IPS-20b (cell line): ENCODE data around the gene KIAA0753.

Experiments used
- H3K27ac ChIP-seq: one replicate; pipeline ENCODE4 v1.5.1; 2013; ENCODE audit warnings: low read length
- H3K27me3 ChIP-seq: 2 replicates; pipeline ENCODE4 v1.6.1; 2013; ENCODE audit warnings: mild to moderate bottlenecking, low read length, inconsistent platforms; ENCODE audit not compliant: insufficient read depth
- H3K36me3 ChIP-seq: 2 replicates; pipeline ENCODE4 v1.6.1; 2013; ENCODE audit warnings: low read depth, mild to moderate bottlenecking, inconsistent platforms, low read length, moderate library complexity; ENCODE audit not compliant: insufficient read depth
- H3K4me1 ChIP-seq: 2 replicates; pipeline ENCODE4 v1.6.1; 2013; ENCODE audit warnings: mild to moderate bottlenecking, control low read depth, inconsistent platforms, low read length, moderate library complexity; ENCODE audit not compliant: insufficient read depth
- H3K4me3 ChIP-seq: 2 replicates; pipeline ENCODE4 v1.5.1; 2013; ENCODE audit warnings: mild to moderate bottlenecking, low read length, inconsistent platforms
- H3K9ac ChIP-seq: 2 replicates; pipeline ENCODE4 v1.6.1; 2013; ENCODE audit warnings: low read depth, mild to moderate bottlenecking, inconsistent platforms, low read length, moderate library complexity
- H3K9me3 ChIP-seq: 2 replicates; pipeline ENCODE4 v1.6.1; 2013; ENCODE audit warnings: mild to moderate bottlenecking, low read depth, low read length, inconsistent platforms; ENCODE audit not compliant: insufficient read depth

The KIAA0753 gene

DNA sequence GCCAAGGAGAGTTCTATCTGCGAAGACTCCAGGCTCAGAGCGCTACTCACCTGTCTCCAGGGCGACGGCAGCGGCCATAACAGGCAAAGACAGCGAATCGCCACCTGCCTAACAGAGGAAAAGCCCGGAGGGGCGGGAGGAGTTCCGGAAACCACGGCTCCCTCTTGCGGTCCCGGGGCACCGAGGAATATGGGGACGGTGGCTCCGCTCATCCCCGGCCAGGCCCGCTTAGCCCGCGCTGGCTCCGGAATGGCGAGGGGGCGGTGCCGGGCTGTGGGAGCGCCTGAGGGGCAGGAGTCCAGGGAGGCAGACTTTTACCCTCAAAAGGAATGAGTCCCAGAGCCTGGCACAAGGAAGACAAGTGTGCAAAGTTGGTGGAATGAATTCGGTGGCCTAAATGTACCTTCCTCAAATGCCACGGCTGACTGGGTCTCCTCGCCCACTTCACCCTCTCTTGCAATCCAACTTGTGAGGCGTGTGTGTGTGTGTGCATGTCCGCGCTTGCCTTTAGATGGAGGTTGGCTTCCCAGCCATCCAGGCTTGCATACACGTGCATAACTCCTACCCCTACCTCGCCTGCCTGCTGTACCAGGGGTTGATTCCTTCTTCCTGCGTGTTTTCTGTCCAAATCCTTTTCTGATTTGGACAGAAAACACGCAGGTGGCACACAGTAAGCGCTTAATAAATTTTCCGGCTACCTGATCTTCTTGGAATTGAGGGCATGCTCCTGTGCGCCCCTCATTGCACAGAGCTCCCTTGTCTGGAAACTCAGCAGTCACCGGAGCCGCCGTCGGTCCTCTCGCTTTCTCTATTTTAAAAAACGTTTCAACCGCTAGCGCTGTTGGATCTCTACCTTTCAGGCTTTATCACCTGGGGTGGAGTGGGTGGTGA lies 14.6 kb upstream of the KIAA0753 start:
- Histone ChIP-seq H3K27ac (no peak overlapping the region), H3K9me3 (no peaks in the 10 kb centered on the region), H3K4me3 (peak overlapping the region; percentile 62), H3K4me1 (peaks cover 14% of the 10 kb centered on the region; the same call in 1 of the 2 replicates), H3K36me3 (no peaks in the 10 kb centered on the region), H3K9ac (peak overlapping the region; percentile 43; the same call in 1 of the 2 replicates), H3K27me3 (peaks cover 77% of the 10 kb centered on the region)

DNA sequence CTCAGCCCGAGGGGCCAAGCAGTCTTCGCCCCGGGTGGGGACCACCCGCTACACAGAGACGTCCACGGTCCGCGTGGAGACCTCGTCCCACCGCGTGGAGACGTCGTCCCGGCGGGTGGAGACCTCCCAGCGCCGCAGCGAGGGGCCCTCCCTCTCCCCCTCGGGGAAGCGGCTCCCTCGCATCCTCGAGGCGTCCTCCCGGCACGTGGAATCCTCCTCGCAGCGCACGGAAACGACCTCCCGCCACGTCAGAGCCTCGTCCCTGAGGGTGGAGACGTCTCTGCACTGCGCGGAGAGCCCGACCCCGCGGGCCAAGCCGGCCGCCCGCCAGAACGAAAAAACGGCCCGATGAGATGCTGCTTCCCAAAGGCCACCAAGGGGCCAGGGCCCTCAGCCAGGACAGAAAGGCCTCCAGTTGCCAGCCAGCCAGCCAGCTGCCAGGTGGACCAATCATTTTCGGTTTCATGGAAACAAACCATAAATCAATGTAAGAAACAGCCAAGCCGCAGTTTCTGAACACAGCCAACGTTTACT lies 11.5 kb upstream of the KIAA0753 start:
- peaks cover 14% of the 10 kb centered on the region; the same call in 1 of the 2 replicates for H3K4me1 ChIP-seq
- H3K9ac ChIP-seq, result no peak overlapping the region; the same call in 1 of the 2 replicates
- H3K27me3 ChIP-seq, result peaks cover 53% of the 10 kb centered on the region
- no peak overlapping the region for H3K27ac ChIP-seq
- peaks cover 19% of the 10 kb centered on the region; the same call in 1 of the 2 replicates for H3K36me3 ChIP-seq
- H3K9me3 ChIP-seq, result no peaks in the 10 kb centered on the region
- peak overlapping the region; percentile 89 for H3K4me3 ChIP-seq

DNA sequence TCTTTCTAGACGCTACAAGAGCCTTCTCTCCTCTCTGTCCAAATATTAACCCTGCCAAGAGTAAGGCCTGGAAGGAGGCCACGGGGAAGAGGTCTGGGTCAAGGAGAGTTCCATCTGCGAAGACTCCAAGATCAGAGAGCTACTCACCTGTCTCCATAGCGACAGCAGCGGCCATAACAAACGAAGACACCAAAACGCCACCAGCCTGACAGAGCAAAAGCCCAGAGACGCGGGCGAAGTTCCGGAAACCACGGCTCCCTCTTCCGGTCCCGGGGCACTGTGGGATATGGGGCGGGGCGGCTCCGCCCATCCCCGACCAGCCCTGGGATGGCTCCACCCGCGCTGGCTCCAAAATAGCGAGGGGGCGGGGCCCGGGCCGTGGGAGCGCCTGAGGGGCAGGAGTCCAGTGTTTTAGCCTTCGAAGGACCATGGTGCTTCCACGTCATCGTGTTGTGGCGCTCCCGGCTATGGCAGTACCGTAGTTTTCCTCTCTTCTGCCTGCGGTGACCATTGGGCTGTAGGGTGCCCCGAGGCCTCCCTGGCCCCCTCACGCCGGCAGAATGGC lies 10.9 kb upstream of the KIAA0753 start, which contains the start of the genes C17orf100 and MED31:
C17orf100 (plus strand) TSS at position 409 of the 565 bp plus-strand sequence; CDS start at position 561, 152 bp downstream.
MED31 (minus strand) TSS at position 252 of the 565 bp plus-strand sequence; CDS start at position 175, 77 bp downstream.
- Histone ChIP-seq H3K36me3 (peaks cover 19% of the 10 kb centered on the region; the same call in 1 of the 2 replicates), H3K9me3 (no peaks in the 10 kb centered on the region), H3K27ac (peak within 1 kb of the TSS; percentile 52), H3K4me1 (peaks cover 14% of the 10 kb centered on the region; the same call in 1 of the 2 replicates), H3K9ac (peak within 1 kb of the TSS; percentile 83), H3K27me3 (peaks cover 47% of the 10 kb centered on the region), H3K4me3 (peak within 1 kb of the TSS; percentile 89)

DNA sequence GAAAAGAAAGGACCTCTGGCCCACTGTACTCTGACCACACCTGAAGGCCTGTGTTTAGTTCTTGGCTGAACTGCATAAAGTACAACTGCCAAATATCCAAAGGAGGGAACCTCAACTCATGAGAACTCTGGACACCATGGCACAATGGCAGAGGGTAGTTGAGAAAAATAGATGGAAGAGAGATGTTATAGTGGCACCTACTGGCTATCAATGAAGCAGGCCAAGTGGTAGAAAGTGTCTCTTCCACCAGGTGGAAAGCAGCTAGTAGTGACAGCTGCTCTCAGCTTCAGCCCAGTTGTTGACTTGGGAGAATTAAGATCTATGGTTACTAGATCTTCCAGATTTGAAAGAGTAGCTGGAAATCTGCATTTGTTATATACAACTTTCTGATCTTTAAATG lies 7.7 kb upstream of the KIAA0753 start:
- Histone ChIP-seq H3K4me1 (no peaks in the 10 kb centered on the region), H3K4me3 (no peak overlapping the region), H3K36me3 (peaks cover 49% of the 10 kb centered on the region)

DNA sequence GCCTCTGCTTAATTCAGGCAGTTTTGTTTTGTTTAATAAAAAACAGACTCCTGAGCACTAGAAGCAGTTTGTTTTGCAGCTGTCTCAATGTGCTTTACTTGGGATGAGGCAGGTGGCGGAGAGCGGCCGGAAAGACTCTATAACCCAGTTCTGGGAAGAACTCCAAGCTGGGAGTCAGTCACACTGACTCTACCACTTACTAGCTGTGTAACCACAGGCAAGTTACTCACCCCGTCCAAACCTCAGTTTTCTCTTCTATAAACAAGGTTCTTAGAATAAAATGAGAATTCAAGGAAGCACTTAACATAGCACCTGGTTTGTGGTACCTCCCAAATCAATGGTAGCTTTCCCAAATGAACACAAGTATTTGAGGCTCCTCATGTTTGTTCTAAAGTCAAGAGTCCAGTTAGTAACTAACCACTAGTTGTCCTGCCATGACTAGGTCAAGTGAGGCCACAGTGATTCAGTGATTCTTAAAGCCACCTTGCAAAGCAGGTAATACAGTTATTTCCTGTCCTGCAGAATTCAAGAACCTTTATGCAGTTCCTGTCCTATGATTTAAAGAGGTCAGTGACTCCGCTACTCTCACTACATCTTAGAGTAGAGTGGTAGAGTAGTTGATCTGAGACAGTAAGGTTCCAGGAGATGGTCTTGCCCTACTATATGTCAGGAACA lies 3.1 kb upstream of the KIAA0753 start:
- Histone ChIP-seq H3K27me3 (no peaks in the 10 kb centered on the region), H3K4me1 (peaks cover 4% of the 10 kb centered on the region; the same call in 1 of the 2 replicates), H3K9me3 (no peaks in the 10 kb centered on the region), H3K9ac (no peak overlapping the region), H3K36me3 (peaks cover 55% of the 10 kb centered on the region), H3K4me3 (no peak overlapping the region), H3K27ac (no peak overlapping the region)

More for the DNA sequence above, 7.7 kb upstream of the KIAA0753 start:
- H3K27ac ChIP-seq, result no peak overlapping the region
- peaks cover 15% of the 10 kb centered on the region for H3K27me3 ChIP-seq
- H3K9me3 ChIP-seq, result no peaks in the 10 kb centered on the region
- H3K9ac ChIP-seq, result no peak overlapping the region

DNA sequence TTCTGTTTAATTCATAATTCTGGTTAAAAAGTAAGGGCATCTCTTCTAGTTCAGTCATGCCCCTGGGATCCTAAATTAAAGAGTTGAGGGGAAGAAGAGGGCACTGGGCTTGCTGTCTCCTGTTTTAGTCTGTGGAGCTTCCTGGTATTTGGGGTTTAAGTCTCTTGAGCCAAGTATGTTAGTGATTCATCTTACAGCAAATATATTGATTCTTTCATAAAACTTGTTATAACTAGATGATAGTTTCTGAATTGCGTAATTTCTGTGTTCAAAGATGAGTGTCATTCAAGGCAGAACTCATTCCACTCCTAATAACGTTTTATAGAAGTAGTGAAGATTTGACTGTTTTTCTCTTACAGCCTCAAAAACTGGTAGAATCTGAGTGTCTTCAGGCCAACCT lies 2.1 kb upstream of the KIAA0753 start:
- peaks cover 45% of the 10 kb centered on the region for H3K36me3 ChIP-seq
- H3K4me3 ChIP-seq, result peak overlapping the region; percentile 96; the same call in 1 of the 2 replicates
- H3K9ac ChIP-seq, result no peak overlapping the region

DNA sequence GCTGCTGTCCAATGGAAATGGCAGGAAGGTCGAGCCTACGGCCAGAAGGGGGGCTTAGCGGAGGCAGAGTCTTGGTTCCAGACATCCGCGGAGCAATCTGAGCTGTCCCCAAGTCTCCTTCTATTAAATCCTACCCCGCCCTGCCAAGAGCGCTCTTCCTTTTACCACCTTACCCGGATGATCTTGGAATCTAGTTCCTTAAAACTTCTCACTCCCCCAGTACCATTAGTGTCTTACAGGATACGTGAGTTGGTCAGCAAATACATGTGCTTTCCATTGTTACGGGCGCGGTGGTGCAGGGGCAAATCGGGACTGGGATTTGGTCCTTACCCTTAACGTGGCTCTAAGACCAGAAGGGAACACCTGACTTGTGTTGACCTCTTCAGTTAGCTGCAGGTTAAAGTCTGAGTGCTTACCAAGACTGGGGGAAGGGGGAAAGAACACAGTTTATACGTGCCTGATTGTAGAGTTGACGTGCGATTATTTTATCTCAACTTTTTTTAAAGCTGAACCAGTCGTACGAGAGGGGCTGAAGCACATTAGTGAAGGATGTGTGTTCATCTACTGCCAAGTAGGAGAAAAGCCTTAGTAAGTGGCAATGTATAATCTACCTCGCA lies 844 bp upstream of the KIAA0753 start:
- H3K9ac ChIP-seq, result peak overlapping the region; percentile 93

More for the DNA sequence above, 2.1 kb upstream of the KIAA0753 start:
- H3K27me3 ChIP-seq, result no peaks in the 10 kb centered on the region
- H3K27ac ChIP-seq, result no peak overlapping the region
- H3K9me3 ChIP-seq, result no peaks in the 10 kb centered on the region
- peaks cover 4% of the 10 kb centered on the region; the same call in 1 of the 2 replicates for H3K4me1 ChIP-seq

DNA sequence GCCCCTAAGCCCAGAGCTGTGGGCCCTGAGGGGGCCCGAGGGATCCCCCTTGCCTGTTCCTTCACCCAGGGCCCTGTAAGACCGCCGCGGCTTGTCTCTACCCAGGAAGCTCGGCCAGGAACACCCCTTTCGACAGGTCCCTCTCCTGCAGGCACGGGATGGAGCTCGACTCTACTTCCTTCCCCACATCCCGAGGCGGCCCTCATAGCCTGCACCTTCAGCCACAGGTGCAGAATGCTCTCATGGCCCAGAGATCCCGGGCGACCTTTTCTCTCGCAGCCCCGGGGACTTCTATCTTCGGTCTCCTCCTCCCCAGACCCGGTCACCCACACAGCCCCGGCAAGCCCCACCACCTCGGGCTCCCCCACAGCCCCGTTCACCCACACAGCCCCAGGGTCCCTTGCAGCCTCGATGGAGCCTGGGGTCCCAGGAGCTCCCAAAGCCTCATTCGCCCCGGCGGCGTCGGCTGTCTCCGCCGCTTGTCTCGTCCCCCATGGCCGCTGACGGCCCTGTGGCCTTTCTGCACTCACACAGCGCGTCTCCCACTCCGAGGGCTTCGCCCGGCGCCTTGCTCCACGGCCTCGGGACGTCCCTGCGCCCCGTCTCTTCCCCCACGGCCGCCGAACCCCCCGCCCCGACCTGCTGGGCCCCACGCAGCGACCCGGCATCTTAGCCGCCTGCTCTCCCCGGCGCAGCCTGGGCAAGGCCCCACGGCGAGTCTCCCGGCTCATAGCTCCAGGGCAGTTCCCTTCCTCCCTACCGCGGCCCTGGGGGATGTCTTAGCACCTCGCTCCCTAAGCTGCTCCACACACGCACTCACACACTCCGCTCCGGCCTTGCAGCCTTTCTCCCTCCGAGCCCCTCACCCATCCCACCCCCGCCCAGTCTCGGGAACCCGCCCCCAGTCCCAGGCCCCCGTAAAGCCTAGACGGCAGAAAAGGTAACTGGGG lies 650 bp downstream of the KIAA0753 start:
- H3K27ac ChIP-seq, result peak overlapping the region; percentile 84

More for the DNA sequence above, 844 bp upstream of the KIAA0753 start:
- Histone ChIP-seq H3K4me3 (peak overlapping the region; percentile 96), H3K4me1 (peaks cover 4% of the 10 kb centered on the region; the same call in 1 of the 2 replicates), H3K9me3 (no peaks in the 10 kb centered on the region), H3K36me3 (peaks cover 41% of the 10 kb centered on the region), H3K27ac (peak overlapping the region; percentile 67), H3K27me3 (no peaks in the 10 kb centered on the region)

DNA sequence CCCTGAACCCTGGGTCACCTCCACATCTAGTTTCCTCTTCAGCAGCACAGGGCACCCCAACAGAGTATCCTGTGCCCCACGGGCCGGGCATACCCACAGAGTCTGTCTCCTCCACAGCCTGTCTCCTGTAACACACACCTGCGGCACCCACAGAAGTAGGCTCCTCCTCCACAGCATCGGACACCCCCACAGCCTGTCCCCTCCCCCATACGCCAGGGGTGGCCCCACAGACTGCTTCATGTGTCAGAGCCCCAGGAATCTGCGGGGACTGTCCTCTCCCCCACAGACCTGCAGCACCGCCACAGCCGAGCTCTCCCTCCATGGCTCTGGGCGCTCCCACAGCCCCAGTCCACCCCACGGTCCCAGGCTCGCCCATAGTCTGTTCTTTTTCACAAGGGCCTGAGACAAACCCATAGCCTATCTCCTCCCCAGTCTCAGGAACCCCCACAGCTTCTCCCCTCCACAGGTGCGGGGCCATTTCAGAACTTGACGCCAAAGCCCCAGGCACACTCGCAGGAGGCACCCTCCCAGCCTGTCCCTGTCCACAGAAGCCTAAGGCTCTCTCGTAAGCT lies 1.4 kb downstream of the KIAA0753 start:
- Histone ChIP-seq H3K36me3 (peaks cover 31% of the 10 kb centered on the region), H3K9ac (peak overlapping the region; percentile 93; the same call in 1 of the 2 replicates), H3K4me3 (peak overlapping the region; percentile 96), H3K27me3 (no peaks in the 10 kb centered on the region), H3K27ac (no peak overlapping the region), H3K9me3 (no peaks in the 10 kb centered on the region), H3K4me1 (peaks cover 4% of the 10 kb centered on the region; the same call in 1 of the 2 replicates)

More for the DNA sequence above, 650 bp downstream of the KIAA0753 start:
- Histone ChIP-seq H3K4me1 (peaks cover 4% of the 10 kb centered on the region; the same call in 1 of the 2 replicates), H3K27me3 (no peaks in the 10 kb centered on the region), H3K9ac (peak overlapping the region; percentile 93), H3K9me3 (no peaks in the 10 kb centered on the region), H3K4me3 (peak overlapping the region; percentile 96), H3K36me3 (peaks cover 32% of the 10 kb centered on the region)
